GM23338 (cell line): ENCODE measurements around the gene RPS21. TPM values are rescaled to one million over a fixed set of nuclear protein-coding genes. Genes with fewer than 3 reads are reported as not detected.

Source experiments
- ATAC-seq: fragments of 200-7000 bp; cut with Tn5 transposase; 3 replicates; pipeline ENCODE4 v1.9.1; 2020
- DNase-seq: peaks from one replicate; pipeline ENCODE4 v3.0.0-alpha.2; 2015; ENCODE audit warnings: low spot score
- H2AFZ ChIP-seq: fragments of 200-600 bp; sonication (generic); 2 replicates; pipeline ENCODE4 v1.8.0; 2016; ENCODE audit warnings: antibody characterized with exemption, mild to moderate bottlenecking, moderate library complexity
- H3F3A ChIP-seq: fragments of 200-600 bp; sonication (generic); replicated peaks from 2 replicates; pipeline ENCODE4 v1.8.0; 2017; ENCODE audit warnings: antibody characterized with exemption, mixed run types, low read depth
- H3K27ac ChIP-seq: fragments of 200-600 bp; sonication (generic); 2 replicates; pipeline ENCODE4 v1.6.1; 2016; ENCODE audit warnings: low read depth
- H3K27me3 ChIP-seq: fragments of 200-600 bp; sonication (generic); 2 replicates; pipeline ENCODE4 v1.8.0; 2016; ENCODE audit warnings: mild to moderate bottlenecking, mixed run types, moderate library complexity; ENCODE audit not compliant: insufficient read depth
- H3K36me3 ChIP-seq: fragments of 200-600 bp; sonication (generic); 2 replicates; pipeline ENCODE4 v1.8.0; 2016; ENCODE audit warnings: mild to moderate bottlenecking; ENCODE audit not compliant: insufficient read depth
- H3K4me1 ChIP-seq: fragments of 200-600 bp; sonication (generic); 2 replicates; pipeline ENCODE4 v1.8.0; 2016; ENCODE audit warnings: mild to moderate bottlenecking, moderate library complexity; ENCODE audit not compliant: insufficient read depth
- H3K4me2 ChIP-seq: fragments of 200-600 bp; sonication (generic); 2 replicates; pipeline ENCODE4 v1.7.1; 2017; ENCODE audit warnings: mixed run types
- H3K4me3 ChIP-seq: fragments of 200-600 bp; sonication (generic); 2 replicates; pipeline ENCODE4 v1.6.1; 2016; ENCODE audit warnings: mixed run types
- H3K79me2 ChIP-seq: fragments of 200-600 bp; sonication (generic); replicated peaks from 2 replicates; pipeline ENCODE4 v1.8.0; 2017; ENCODE audit warnings: mild to moderate bottlenecking; ENCODE audit not compliant: insufficient read depth
- H3K9me2 ChIP-seq: fragments of 200-600 bp; sonication (generic); 2 replicates; pipeline ENCODE4 v1.8.0; 2017; ENCODE audit not compliant: insufficient read depth
- H4K20me1 ChIP-seq: fragments of 200-600 bp; sonication (generic); replicated peaks from 2 replicates; pipeline ENCODE4 v1.8.0; 2017; ENCODE audit warnings: mild to moderate bottlenecking; ENCODE audit not compliant: insufficient read depth
- H3K27ac Mint-ChIP-seq: 2 replicates; pipeline ENCODE4 v1.8.0; 2020; ENCODE audit warnings: inconsistent platforms, mild to moderate bottlenecking, moderate library complexity, mixed read lengths
- H3K27me3 Mint-ChIP-seq: 3 replicates; pipeline ENCODE4 v1.8.0; 2022; ENCODE audit warnings: low read depth, mild to moderate bottlenecking, moderate library complexity, mixed read lengths, inconsistent platforms; ENCODE audit not compliant: insufficient read depth, poor library complexity
- H3K36me3 Mint-ChIP-seq: 3 replicates; pipeline ENCODE4 v1.8.0; 2021; ENCODE audit warnings: low read depth, mild to moderate bottlenecking, inconsistent platforms, moderate library complexity, mixed read lengths
- H3K4me1 Mint-ChIP-seq: 3 replicates; pipeline ENCODE4 v1.8.0; 2020; ENCODE audit warnings: mild to moderate bottlenecking, inconsistent platforms, mixed read lengths
- H3K4me3 Mint-ChIP-seq: 3 replicates; pipeline ENCODE4 v1.8.0; 2021; ENCODE audit warnings: moderate library complexity, mild to moderate bottlenecking, inconsistent platforms, mixed read lengths
- H3K9me3 Mint-ChIP-seq: 3 replicates; pipeline ENCODE4 v1.8.0; 2020; ENCODE audit warnings: moderate library complexity, mild to moderate bottlenecking, inconsistent platforms, mixed read lengths
- CREB1 ChIP-seq: fragments of 250-450 bp; sonication (Bioruptor Pico); IDR thresholded peaks from 2 replicates; pipeline ENCODE4 v1.5.0; 2020; ENCODE audit warnings: low read depth, mild to moderate bottlenecking, moderate library complexity
- ETS1 ChIP-seq: IDR thresholded peaks from 2 replicates; pipeline ENCODE4 v1.6.1; 2016; ENCODE audit warnings: antibody characterized with exemption
- JUNB ChIP-seq: IDR thresholded peaks from one replicate; pipeline ENCODE4 v1.6.1; 2016; ENCODE audit warnings: antibody characterized with exemption; ENCODE audit not compliant: unreplicated experiment
- NANOG ChIP-seq: IDR thresholded peaks from 2 replicates; pipeline ENCODE4 v1.6.1; 2016; ENCODE audit warnings: antibody characterized with exemption, borderline replicate concordance
- POLR2AphosphoS5 ChIP-seq: IDR thresholded peaks from 2 replicates; pipeline ENCODE4 v1.6.1; 2016; ENCODE audit warnings: antibody characterized with exemption, low read depth
- STAT1 ChIP-seq: IDR thresholded peaks from one replicate; pipeline ENCODE4 v1.6.1; 2016; ENCODE audit warnings: antibody characterized with exemption; ENCODE audit not compliant: unreplicated experiment
- ZNF331 ChIP-seq: fragments of 250-450 bp; sonication (Bioruptor Pico); IDR thresholded peaks from 2 replicates; pipeline ENCODE4 v1.5.0; 2020; ENCODE audit warnings: low read depth, mild to moderate bottlenecking, moderate library complexity
- polyA plus RNA-seq: library from polyadenylated mRNA; unstranded; fragments of >200 nt; fragmentation: Nextera tagmentation; extraction: Ambion mirVana; gene quantifications from 2 replicates; pipeline ENCODE4 v1.2.1, GENCODE V29; 2016
- total RNA-seq: library from RNA; depleted of rRNA; stranded (reverse); fragments of >200 nt; shearing (Covaris generic); gene quantifications from 2 replicates; pipeline ENCODE4 v1.2.3, GENCODE V29; 2014
- TF ChIP-seq, protein P1 (sequence below), 2 experiments: fragments of 200-600 bp in 1 of 2; sonication (generic) in 1 of 2; conservative IDR thresholded peaks; 2 replicates each; pipeline versions ENCODE4 v1.5.1 to v1.6.1; 2016 to 2017; ENCODE audit warnings: antibody characterized with exemption in 2 of 2, low read depth in 2 of 2, mild to moderate bottlenecking in 2 of 2, moderate library complexity in 1 of 2

RPS21 gene
- total and polyA plus RNA-seq, 2 experiments from 2014 or later: 759 to 2,298 TPM

DNA sequence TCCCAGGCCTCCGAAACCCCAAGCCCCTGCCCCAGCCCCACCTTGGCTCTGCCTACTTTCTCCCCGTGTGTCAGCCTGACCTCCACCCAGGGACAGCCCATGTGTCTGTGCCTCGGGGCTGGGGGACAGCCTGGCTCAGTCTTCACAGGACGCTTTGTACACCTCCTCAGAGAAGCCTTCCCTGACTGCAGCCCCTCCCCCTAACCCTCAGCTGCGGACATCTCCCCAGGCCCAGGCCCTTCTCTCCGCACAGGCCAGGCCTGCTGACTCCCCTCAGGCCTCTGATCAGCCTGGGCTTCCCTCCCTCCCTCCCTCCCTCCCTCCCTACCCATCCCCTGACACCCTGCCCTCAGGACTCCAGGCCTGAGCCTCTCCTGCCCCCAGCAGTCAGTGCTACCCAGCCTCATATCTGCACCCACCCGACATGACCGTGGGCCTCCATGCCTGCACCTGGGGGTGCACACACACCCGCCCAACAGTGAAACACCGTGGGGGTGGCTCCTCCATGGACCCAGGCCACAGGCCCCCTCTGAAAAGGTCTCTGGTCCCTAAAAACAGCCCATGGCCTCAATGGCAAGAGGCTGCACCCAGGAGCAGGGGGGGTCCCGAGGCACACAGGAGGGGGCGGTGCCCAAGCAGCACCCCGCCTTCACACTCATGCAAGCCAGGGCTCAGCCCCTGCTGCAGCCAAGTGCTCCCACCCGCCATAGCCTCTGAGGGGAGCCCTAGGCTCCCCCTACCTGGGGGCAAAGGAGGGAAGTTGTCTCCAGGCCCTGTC, 32.7 kb upstream of the RPS21 start:
- Mint-ChIP-seq H3K4me3 (no peak overlapping the region), H3K4me1 (peaks cover 14% of the 10 kb centered on the region), H3K27ac (no peak overlapping the region), H3K27me3 (peaks cover 5% of the 10 kb centered on the region), H3K36me3 (peaks cover 24% of the 10 kb centered on the region), H3K9me3 (peaks cover 9% of the 10 kb centered on the region)
- H3K27me3 ChIP-seq: no peaks in the 10 kb centered on the region
- no peaks in the 10 kb centered on the region for H3K9me2 ChIP-seq
- H3K79me2 ChIP-seq: peaks cover 50% of the 10 kb centered on the region
- H3K4me3 ChIP-seq: no peak overlapping the region
- TF ChIP-seq ETS1 (no peak), POLR2AphosphoS5 (no peak), JUNB (no peak), STAT1 (no peak)
- TF ChIP-seq, protein P1, sequence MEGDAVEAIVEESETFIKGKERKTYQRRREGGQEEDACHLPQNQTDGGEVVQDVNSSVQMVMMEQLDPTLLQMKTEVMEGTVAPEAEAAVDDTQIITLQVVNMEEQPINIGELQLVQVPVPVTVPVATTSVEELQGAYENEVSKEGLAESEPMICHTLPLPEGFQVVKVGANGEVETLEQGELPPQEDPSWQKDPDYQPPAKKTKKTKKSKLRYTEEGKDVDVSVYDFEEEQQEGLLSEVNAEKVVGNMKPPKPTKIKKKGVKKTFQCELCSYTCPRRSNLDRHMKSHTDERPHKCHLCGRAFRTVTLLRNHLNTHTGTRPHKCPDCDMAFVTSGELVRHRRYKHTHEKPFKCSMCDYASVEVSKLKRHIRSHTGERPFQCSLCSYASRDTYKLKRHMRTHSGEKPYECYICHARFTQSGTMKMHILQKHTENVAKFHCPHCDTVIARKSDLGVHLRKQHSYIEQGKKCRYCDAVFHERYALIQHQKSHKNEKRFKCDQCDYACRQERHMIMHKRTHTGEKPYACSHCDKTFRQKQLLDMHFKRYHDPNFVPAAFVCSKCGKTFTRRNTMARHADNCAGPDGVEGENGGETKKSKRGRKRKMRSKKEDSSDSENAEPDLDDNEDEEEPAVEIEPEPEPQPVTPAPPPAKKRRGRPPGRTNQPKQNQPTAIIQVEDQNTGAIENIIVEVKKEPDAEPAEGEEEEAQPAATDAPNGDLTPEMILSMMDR (conservative IDR thresholded peaks at IDR 0.05; ENCODE audit: low read depth in 2 of 2): no peak
- peaks cover 11% of the 10 kb centered on the region for H3F3A ChIP-seq
- H2AFZ ChIP-seq: no peak overlapping the region
- DNase-seq (no peak), ATAC-seq (peak; percentile 3; the same call in 2 of the 3 replicates)
- H4K20me1 ChIP-seq: peaks cover 12% of the 10 kb centered on the region
- H3K4me1 ChIP-seq: peaks cover 22% of the 10 kb centered on the region
- H3K36me3 ChIP-seq: no peaks in the 10 kb centered on the region; the same call in 1 of the 2 replicates
- no peak overlapping the region for H3K4me2 ChIP-seq
- H3K27ac ChIP-seq: peak overlapping the region; percentile 79; the same call in 1 of the 2 replicates

DNA sequence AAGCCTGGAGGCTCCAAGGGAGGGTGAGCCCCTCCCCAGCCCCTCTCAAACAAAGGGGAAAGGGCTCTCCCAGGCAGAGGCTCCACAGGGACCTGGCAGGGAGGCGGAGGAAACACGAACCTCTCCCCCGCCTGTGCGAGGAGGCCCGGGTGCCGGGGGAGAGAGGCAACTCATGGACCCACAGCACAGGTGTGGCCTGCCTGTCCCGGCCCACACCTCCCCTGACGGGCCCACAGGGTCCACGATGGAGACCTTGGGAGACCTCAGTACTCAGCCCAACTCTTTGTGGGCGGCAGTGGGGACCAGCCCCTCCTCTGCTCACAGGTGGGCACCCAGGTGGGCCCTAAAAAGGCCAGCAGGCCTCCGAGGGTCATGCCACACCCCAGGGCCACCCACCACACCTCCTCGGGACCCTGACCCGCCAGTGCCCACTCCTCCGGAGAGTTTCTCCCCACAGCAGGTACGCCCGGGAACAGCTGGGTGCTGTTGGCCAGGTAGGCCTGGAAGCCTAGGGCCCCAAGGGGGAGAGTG, 32.0 kb upstream of the RPS21 start:
- ATAC-seq: peak; percentile 13
- no peaks in the 10 kb centered on the region for H3K27me3 ChIP-seq
- no peaks in the 10 kb centered on the region; the same call in 1 of the 2 replicates for H3K36me3 ChIP-seq
- no peak overlapping the region; the same call in 1 of the 2 replicates for H3K4me2 ChIP-seq
- H3K4me1 ChIP-seq: peaks cover 22% of the 10 kb centered on the region
- H3K4me3 ChIP-seq: no peak overlapping the region
- peaks cover 10% of the 10 kb centered on the region for H3F3A ChIP-seq
- Mint-ChIP-seq H3K4me3 (no peak overlapping the region), H3K4me1 (peaks cover 12% of the 10 kb centered on the region), H3K27ac (no peak overlapping the region), H3K27me3 (peaks cover 3% of the 10 kb centered on the region), H3K9me3 (peaks cover 3% of the 10 kb centered on the region; the same call in 2 of the 3 replicates), H3K36me3 (peaks cover 18% of the 10 kb centered on the region)
- no peak for DNase-seq
- peak overlapping the region; percentile 79; the same call in 1 of the 2 replicates for H3K27ac ChIP-seq
- no peaks in the 10 kb centered on the region for H3K9me2 ChIP-seq
- H3K79me2 ChIP-seq: peaks cover 55% of the 10 kb centered on the region
- no peak for TF ChIP-seq NANOG
- TF ChIP-seq ZNF331 (CRISPR knock-in tag): no peak
- TF ChIP-seq ETS1: no peak
- TF ChIP-seq CREB1 (CRISPR knock-in tag): no peak
- TF ChIP-seq, protein P1 (conservative IDR thresholded peaks at IDR 0.05; ENCODE audit: low read depth in 2 of 2): no peak
- peaks cover 12% of the 10 kb centered on the region for H4K20me1 ChIP-seq
- no peak overlapping the region for H2AFZ ChIP-seq
